ENCODE measurements around the gene CCND3. TPM values are rescaled to one million over a fixed set of nuclear protein-coding genes. Genes with fewer than 3 reads are reported as not detected.

CCND3 gene
- total RNA-seq, 1 donor from 2014 or later, result 45.4 TPM

DNA sequence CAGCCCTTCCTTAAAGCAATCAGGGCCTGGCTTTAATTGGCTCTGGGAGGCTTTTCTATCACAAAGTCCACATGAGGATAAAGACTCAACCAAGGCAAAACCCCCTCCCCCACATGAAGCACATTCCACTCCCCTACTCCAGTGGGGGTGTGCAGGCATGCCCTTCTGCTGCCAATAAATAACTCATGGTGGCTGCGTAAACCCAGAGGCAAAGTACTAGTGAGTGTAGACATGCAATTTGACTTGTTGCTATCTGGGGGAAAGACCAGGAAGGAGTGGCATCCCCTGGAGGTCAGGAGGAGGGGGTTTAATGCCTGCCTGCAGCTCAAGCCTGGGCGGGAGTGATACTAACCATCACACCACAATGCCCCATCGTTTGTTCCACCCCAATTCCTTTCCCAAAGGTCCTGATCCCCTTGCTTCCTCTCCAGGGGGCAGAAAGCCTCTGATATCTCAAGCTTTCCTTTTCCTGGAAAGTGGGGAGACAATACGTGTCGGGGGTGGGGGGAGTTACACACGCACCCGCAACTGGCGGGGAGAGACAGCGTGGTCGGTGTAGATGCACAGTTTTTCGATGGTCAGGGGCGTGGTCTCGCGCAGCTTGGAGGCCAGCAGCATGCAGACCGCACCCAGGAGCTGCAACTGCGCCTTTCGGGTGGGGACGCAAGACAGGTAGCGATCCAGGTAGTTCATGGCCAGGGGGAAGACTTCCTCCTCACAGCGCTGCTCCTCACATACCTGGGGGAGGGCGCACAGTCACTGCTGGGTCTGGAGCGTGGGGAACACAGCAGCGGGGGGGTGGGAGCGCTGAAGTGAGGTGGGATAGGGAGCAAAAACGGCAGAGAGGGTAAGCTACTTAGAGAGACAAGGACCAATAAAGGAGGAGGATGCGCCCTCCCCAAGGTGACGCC lies 1.5 kb downstream of the CCND3 start:
- TF ChIP-seq, protein P1, sequence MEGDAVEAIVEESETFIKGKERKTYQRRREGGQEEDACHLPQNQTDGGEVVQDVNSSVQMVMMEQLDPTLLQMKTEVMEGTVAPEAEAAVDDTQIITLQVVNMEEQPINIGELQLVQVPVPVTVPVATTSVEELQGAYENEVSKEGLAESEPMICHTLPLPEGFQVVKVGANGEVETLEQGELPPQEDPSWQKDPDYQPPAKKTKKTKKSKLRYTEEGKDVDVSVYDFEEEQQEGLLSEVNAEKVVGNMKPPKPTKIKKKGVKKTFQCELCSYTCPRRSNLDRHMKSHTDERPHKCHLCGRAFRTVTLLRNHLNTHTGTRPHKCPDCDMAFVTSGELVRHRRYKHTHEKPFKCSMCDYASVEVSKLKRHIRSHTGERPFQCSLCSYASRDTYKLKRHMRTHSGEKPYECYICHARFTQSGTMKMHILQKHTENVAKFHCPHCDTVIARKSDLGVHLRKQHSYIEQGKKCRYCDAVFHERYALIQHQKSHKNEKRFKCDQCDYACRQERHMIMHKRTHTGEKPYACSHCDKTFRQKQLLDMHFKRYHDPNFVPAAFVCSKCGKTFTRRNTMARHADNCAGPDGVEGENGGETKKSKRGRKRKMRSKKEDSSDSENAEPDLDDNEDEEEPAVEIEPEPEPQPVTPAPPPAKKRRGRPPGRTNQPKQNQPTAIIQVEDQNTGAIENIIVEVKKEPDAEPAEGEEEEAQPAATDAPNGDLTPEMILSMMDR (conservative IDR thresholded peaks at IDR 0.05; ENCODE audit: low read depth, low read length), result no peak

DNA sequence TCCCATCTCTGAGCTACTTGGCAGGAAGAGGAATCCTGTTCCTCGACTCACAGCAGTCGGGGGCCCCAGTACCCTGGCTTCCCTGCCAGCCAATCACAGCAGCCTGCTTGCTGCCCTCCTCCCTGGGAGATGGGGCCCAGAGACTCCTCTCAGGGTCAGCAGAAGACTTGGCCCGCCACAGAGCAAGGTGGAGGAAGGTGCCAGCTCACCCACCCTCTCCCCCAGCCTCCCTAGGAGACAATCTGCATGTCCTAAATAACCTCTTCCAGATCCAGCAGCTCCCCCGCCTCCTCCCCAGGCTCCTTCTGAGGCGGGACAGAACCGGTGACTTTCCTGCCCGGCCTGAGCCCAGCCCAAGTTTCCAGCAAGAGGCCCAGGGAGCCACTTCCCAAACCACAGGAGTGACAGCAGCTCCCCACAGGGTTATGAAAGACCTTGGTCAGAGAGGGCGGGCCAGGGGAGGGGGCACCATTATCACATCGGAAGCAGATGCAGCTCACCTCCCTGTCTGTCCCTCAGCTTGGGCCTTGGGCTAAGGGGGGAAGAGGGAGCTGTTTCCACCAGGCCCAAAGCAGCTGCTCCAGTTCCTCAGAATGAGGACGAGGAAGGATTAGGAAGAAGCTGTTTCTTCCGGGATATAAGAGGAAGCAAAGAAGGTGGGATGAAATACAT lies 2.3 kb downstream of the CCND3 start:
- no peak for DNase-seq (ENCODE audit: low read depth)
- H3K4me3 ChIP-seq (ENCODE audit: low read depth, low read length), result no peak overlapping the region

More for the DNA sequence above, 1.5 kb downstream of the CCND3 start:
- H3K4me3 ChIP-seq (ENCODE audit: low read depth, low read length), result peak overlapping the region; percentile 74
- DNase-seq (ENCODE audit: low read depth), result no peak

DNA sequence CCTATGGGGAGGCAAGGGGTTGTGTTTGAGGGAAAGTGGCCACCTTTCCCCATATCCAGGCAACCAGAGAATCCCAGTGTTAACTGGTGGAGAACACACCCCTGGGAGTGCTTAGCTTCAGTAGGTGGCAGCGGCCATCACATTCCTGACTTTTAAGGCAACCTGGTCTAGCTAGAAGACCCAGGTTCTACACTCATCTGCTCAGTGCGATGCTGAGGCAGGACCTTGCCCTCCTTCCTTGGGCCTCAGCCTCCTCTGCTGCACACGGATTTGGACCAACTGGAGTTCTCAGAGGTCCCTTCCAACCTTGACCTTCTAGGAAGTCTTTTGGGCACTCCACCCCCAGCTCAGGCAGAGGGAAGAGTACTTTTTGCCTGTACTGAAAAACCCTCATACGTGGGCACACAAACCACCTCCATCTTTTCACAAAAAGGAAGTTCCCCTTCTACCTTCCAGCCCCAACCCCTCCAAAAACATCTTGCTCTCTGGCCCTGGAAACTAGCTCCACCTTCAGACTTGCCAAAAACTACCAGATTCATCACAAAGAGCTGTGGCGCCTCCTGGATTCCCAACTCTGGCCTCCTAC lies 2.9 kb downstream of the CCND3 start:
- DNase-seq (ENCODE audit: low read depth), result no peak
- TF ChIP-seq, protein P1 (conservative IDR thresholded peaks at IDR 0.05; ENCODE audit: low read depth, low read length), result no peak
- no peak overlapping the region for H3K4me3 ChIP-seq (ENCODE audit: low read depth, low read length)

More for the DNA sequence above, 2.3 kb downstream of the CCND3 start:
- TF ChIP-seq, protein P1 (conservative IDR thresholded peaks at IDR 0.05; ENCODE audit: low read depth, low read length), result no peak

DNA sequence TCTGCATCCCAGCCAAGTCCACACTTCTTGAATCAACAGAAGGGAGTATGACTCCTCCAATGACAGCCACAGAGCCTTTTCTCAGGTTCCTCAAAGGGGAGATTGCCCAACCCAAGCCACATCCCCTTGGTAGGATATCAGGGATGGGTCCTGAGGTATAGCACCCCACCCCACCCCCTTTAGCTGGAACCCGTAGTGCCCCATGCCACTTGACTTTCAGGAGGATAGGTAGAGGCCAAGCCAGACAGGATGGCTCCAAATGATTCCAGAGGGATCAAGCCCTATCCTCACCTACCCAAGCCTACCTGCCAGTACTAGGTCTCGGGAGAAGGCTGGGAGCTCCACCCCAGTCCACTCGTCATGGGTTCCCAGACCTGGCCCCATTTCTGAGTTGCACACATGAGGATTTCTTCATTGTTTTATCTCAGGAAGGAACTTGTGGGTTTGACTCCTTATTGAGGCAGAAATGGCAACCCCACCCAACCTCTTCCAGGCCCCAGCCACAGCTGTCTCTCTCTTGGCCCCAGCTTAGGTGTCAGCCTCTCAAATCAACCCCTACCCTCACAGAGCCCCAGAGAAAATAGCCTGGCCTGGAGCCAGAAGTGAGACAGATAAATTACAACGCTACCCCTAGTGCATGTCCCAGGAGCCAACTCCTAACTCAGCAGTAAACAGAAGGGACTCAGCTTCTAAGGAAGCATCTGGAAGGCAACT lies 3.6 kb downstream of the CCND3 start:
- H3K4me3 ChIP-seq (ENCODE audit: low read depth, low read length), result no peak overlapping the region
- DNase-seq (ENCODE audit: low read depth), result no peak
- TF ChIP-seq, protein P1 (conservative IDR thresholded peaks at IDR 0.05; ENCODE audit: low read depth, low read length), result no peak

DNA sequence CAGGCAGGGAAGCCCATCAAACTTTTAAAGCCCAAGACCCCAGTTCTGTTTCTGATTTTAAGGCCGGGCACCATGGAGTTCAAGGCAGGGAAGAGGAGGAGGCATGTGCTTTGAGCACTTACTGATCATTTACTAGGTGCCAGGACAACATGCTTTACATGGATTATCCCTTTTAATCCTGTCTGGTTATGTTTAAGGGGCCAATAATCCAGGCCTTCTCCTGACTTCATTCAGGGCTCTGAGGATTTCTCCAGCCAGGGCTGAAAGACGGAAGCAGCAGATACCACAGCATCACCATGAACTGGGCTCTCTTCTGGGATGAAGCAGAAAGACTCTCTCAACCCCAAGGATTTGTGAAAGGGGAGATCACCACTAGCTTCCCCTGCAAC lies 4.1 kb downstream of the CCND3 start:
- TF ChIP-seq, protein P1 (conservative IDR thresholded peaks at IDR 0.05; ENCODE audit: low read depth, low read length), result no peak
- DNase-seq (ENCODE audit: low read depth), result no peak
- no peak overlapping the region for H3K4me3 ChIP-seq (ENCODE audit: low read depth, low read length)

DNA sequence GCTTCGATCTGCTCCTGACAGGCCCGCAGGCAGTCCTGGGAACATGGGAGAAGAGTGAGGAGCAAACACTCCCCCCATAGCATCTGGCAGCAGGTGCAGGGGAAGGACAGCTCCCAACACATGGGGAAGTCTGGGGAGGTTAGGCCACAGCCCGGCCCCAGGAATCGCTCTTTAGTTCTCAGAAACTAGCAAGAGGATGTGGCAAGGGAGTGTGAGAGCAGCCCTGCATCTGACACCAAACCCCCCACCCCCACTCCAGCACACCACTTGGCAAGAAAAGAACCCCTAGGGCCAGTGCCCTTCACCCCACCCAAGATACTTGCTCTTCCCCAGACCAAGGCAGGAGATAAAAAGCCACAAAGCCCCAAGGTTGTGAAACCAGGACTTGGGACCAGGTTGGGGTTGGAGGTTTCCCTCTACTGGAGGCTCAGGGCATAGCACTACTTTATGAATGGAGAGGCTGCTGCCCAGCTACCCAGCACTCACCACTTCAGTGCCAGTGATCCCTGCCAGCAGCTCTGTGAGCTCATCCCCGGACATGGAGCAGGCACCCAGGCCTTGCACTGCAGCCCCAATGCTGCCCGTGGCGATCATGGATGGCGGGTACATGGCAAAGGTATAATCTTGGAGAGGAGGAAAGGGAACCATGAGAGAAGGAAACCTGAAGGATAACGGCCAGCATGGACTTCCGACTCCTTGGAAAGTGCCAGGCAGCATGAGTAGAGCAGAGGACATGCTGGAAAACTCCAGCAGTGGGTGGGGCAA lies 5.4 kb downstream of the CCND3 start:
- no peak overlapping the region for H3K4me3 ChIP-seq (ENCODE audit: low read depth, low read length)
- TF ChIP-seq, protein P1 (conservative IDR thresholded peaks at IDR 0.05; ENCODE audit: low read depth, low read length), result peak; percentile 94
- peak; percentile 67 for DNase-seq (ENCODE audit: low read depth)
